Measurements from ENCODE around the gene APOL1.

- peak; percentile 86 for TF ChIP-seq CTCF (IDR thresholded peaks at IDR 0.05; ENCODE audit: low read depth, low read length, poor library complexity, severe bottlenecking)
- no peak for TF ChIP-seq EZH2phosphoT487 (IDR thresholded peaks at IDR 0.05; ENCODE audit: borderline replicate concordance, low read length)
Observed at GRCh38 chr22:36221799-36222751, 30.9 kb upstream of the APOL1 start.
